ACC112 (cell line): ENCODE results near the gene CHRNB1.
"Not testable (repeated sequence)": the region's sequence is repeated elsewhere in the genome, so short reads cannot be mapped to it uniquely, and the experiment has no call there.

Source experiments
- H2AFZ ChIP-seq: fragments of 200-600 bp; sonication (generic); one replicate; pipeline ENCODE4 v1.6.0; 2017; ENCODE audit warnings: antibody characterized with exemption, low read length; ENCODE audit not compliant: unreplicated experiment
- H3K27ac ChIP-seq: fragments of 200-600 bp; sonication (generic); 2 replicates; pipeline ENCODE4 v1.5.1; 2014; ENCODE audit warnings: low read depth, mild to moderate bottlenecking, antibody characterized with exemption, low read length, moderate library complexity
- H3K27me3 ChIP-seq: fragments of 200-600 bp; sonication (generic); 2 replicates; pipeline ENCODE4 v1.6.1; 2014; ENCODE audit warnings: mild to moderate bottlenecking, antibody characterized with exemption, low read length, moderate library complexity, mixed read lengths; ENCODE audit not compliant: insufficient read depth
- H3K36me3 ChIP-seq: fragments of 200-600 bp; sonication (generic); 2 replicates; pipeline ENCODE4 v1.6.1; 2016; ENCODE audit warnings: mild to moderate bottlenecking, antibody characterized with exemption, low read length, moderate library complexity, mixed read lengths; ENCODE audit not compliant: insufficient read depth
- H3K4me1 ChIP-seq: fragments of 200-600 bp; sonication (generic); one replicate; pipeline ENCODE4 v1.6.1; 2016; ENCODE audit warnings: low read length, mixed read lengths; ENCODE audit not compliant: insufficient read depth, unreplicated experiment, control insufficient read depth
- H3K4me3 ChIP-seq: fragments of 200-600 bp; sonication (generic); 2 replicates; pipeline ENCODE4 v1.5.1; 2014; ENCODE audit warnings: mild to moderate bottlenecking, low read depth, low read length
- H3K79me2 ChIP-seq: fragments of 200-600 bp; sonication (generic); one replicate; pipeline ENCODE4 v1.6.0; 2016; ENCODE audit warnings: low read length; ENCODE audit not compliant: control insufficient read depth, unreplicated experiment, insufficient read depth

CHRNB1 gene

GRCh38 chr17:7468804-7469389 lies 24.0 kb downstream of the CHRNB1 start:
- H3K36me3 ChIP-seq, result no peaks in the 10 kb centered on the region; the same call in 1 of the 2 replicates
- no peaks in the 10 kb centered on the region for H3K27me3 ChIP-seq
- H3K79me2 ChIP-seq, result peaks cover 23% of the 10 kb centered on the region
- H3K27ac ChIP-seq, result no peak overlapping the region
- peaks cover 12% of the 10 kb centered on the region for H3K4me1 ChIP-seq
- no peak overlapping the region for H3K4me3 ChIP-seq
- no peak overlapping the region for H2AFZ ChIP-seq

GRCh38 chr17:7469843-7470242 lies 25.0 kb downstream of the CHRNB1 start:
- H3K4me3 ChIP-seq, H3K27me3 ChIP-seq, H2AFZ ChIP-seq, H3K36me3 ChIP-seq, H3K27ac ChIP-seq: not testable (repeated sequence)
- peaks cover 31% of the 10 kb centered on the region for H3K79me2 ChIP-seq
- peaks cover 12% of the 10 kb centered on the region for H3K4me1 ChIP-seq

GRCh38 chr17:7470457-7470973 lies 25.7 kb downstream of the CHRNB1 start:
- H3K27me3 ChIP-seq, H3K27ac ChIP-seq, H3K36me3 ChIP-seq, H2AFZ ChIP-seq, H3K4me3 ChIP-seq: not testable (repeated sequence)
- Histone ChIP-seq H3K79me2 (peaks cover 38% of the 10 kb centered on the region), H3K4me1 (peaks cover 12% of the 10 kb centered on the region)

GRCh38 chr17:7471729-7472128 lies 26.9 kb downstream of the CHRNB1 start:
- Histone ChIP-seq H3K27me3 (no peaks in the 10 kb centered on the region), H2AFZ (no peak overlapping the region), H3K4me3 (no peak overlapping the region), H3K27ac (no peak overlapping the region), H3K36me3 (no peaks in the 10 kb centered on the region; the same call in 1 of the 2 replicates), H3K4me1 (peaks cover 18% of the 10 kb centered on the region), H3K79me2 (peaks cover 50% of the 10 kb centered on the region)

GRCh38 chr17:7474767-7475166 lies 29.9 kb downstream of the CHRNB1 start:
- not testable (repeated sequence) for H3K36me3 ChIP-seq, H3K27me3 ChIP-seq, H3K4me3 ChIP-seq, H2AFZ ChIP-seq, H3K27ac ChIP-seq
- peaks cover 67% of the 10 kb centered on the region for H3K79me2 ChIP-seq
- H3K4me1 ChIP-seq, result peaks cover 29% of the 10 kb centered on the region

GRCh38 chr17:7475764-7476422 lies 31.0 kb downstream of the CHRNB1 start:
- Histone ChIP-seq H2AFZ (no peak overlapping the region), H3K79me2 (peaks cover 68% of the 10 kb centered on the region)

GRCh38 chr17:7476494-7476893 lies 31.6 kb downstream of the CHRNB1 start:
- peaks cover 34% of the 10 kb centered on the region for H3K4me1 ChIP-seq
- H3K27ac ChIP-seq, result peak overlapping the region; percentile 52
- H3K79me2 ChIP-seq, result peaks cover 66% of the 10 kb centered on the region

More at GRCh38 chr17:7475764-7476422, 31.0 kb downstream of the CHRNB1 start:
- no peak overlapping the region for H3K4me3 ChIP-seq
- no peaks in the 10 kb centered on the region for H3K27me3 ChIP-seq
- no peaks in the 10 kb centered on the region for H3K36me3 ChIP-seq
- peak overlapping the region; percentile 52 for H3K27ac ChIP-seq
- peaks cover 34% of the 10 kb centered on the region for H3K4me1 ChIP-seq

GRCh38 chr17:7476951-7477350 lies 32.1 kb downstream of the CHRNB1 start:
- peaks cover 34% of the 10 kb centered on the region for H3K4me1 ChIP-seq
- H3K4me3 ChIP-seq, result peak overlapping the region; percentile 81
- peaks cover 62% of the 10 kb centered on the region for H3K79me2 ChIP-seq
- H3K27ac ChIP-seq, result peak overlapping the region; percentile 79
- no peaks in the 10 kb centered on the region for H3K36me3 ChIP-seq
- H3K27me3 ChIP-seq, result no peaks in the 10 kb centered on the region
- H2AFZ ChIP-seq, result no peak overlapping the region

More at GRCh38 chr17:7476494-7476893, 31.6 kb downstream of the CHRNB1 start:
- Histone ChIP-seq H3K4me3 (no peak overlapping the region), H2AFZ (no peak overlapping the region), H3K36me3 (no peaks in the 10 kb centered on the region), H3K27me3 (no peaks in the 10 kb centered on the region)

- no peaks in the 10 kb centered on the region for H3K36me3 ChIP-seq
- peak overlapping the region; percentile 81 for H3K4me3 ChIP-seq
- H3K27ac ChIP-seq, result peak overlapping the region; percentile 79
- H3K27me3 ChIP-seq, result no peaks in the 10 kb centered on the region
- peaks cover 61% of the 10 kb centered on the region for H3K79me2 ChIP-seq
- H3K4me1 ChIP-seq, result peaks cover 34% of the 10 kb centered on the region
- H2AFZ ChIP-seq, result no peak overlapping the region
Measured at GRCh38 chr17:7477392-7478275, 32.8 kb downstream of the CHRNB1 start.
